IMR-90 (cell line): ENCODE data around the gene PFDN1. TPM values are rescaled to one million over a fixed set of nuclear protein-coding genes. Genes with fewer than 3 reads are reported as not detected.

Source experiments
- ATAC-seq: fragments of 200-7000 bp; cut with Tn5 transposase; 2 replicates; pipeline ENCODE4 v1.9.1; 2020; ENCODE audit warnings: low read depth, mild to moderate bottlenecking, moderate library complexity
- BruUV-seq: library from RNA; stranded (reverse); fragments of 400-500 nt; replicated peaks from 2 replicates; lab custom pipeline; 2021; lab: Mats Ljungman, UMichigan
- CTCF ChIA-PET: fragments of 300-600 bp; formaldehyde crosslinking; extraction: SDS; loops from one replicate; lab custom pipeline; 2021; ENCODE audit warnings: antibody characterized with exemption; lab: Yijun Ruan, JAX
- POLR2A ChIA-PET: fragments of 300-600 bp; sonication (Branson Sonifier 250); formaldehyde crosslinking; loops from one replicate; lab custom pipeline; 2022; ENCODE audit warnings: antibody characterized with exemption; ENCODE audit not compliant: unreplicated experiment; lab: Charles Lee
- DNase-seq: peaks from one replicate; pipeline ENCODE4 v3.0.0; 2013
- H2AFZ ChIP-seq: replicated peaks from 2 replicates; pipeline ENCODE3; 2013; ENCODE audit warnings: low read length, mild to moderate bottlenecking; ENCODE audit not compliant: poor library complexity
- H2AK5ac ChIP-seq: 2 replicates; pipeline ENCODE4 v1.6.1; 2013; ENCODE audit warnings: low read depth, low read length, inconsistent platforms
- H2AK9ac ChIP-seq: replicated peaks from 2 replicates; pipeline ENCODE3; 2013; ENCODE audit warnings: mild to moderate bottlenecking, low read depth, low read length, moderate library complexity; ENCODE audit not compliant: poor library complexity
- H2BK120ac ChIP-seq: 2 replicates; pipeline ENCODE4 v1.6.1; 2013; ENCODE audit warnings: low read depth, low read length, inconsistent platforms
- H2BK15ac ChIP-seq: 3 replicates; pipeline ENCODE4 v1.6.1; 2013; ENCODE audit warnings: low read depth, low read length, inconsistent platforms
- H2BK20ac ChIP-seq: 2 replicates; pipeline ENCODE4 v1.6.1; 2013; ENCODE audit warnings: low read depth, mild to moderate bottlenecking, inconsistent platforms, low read length, moderate library complexity
- H2BK5ac ChIP-seq: 2 replicates; pipeline ENCODE4 v1.6.1; 2013; ENCODE audit warnings: mild to moderate bottlenecking, low read depth, low read length, inconsistent platforms; ENCODE audit not compliant: poor library complexity, severe bottlenecking
- H3K14ac ChIP-seq: replicated peaks from 2 replicates; pipeline ENCODE4 v1.6.1; 2013; ENCODE audit warnings: low read depth, low read length, inconsistent platforms
- H3K18ac ChIP-seq: 2 replicates; pipeline ENCODE4 v1.6.1; 2013; ENCODE audit warnings: low read depth, low read length, control low read depth
- H3K23ac ChIP-seq: 2 replicates; pipeline ENCODE4 v1.6.1; 2013; ENCODE audit warnings: low read depth, low read length, inconsistent platforms
- H3K27ac ChIP-seq: 2 replicates; pipeline ENCODE4 v1.5.1; 2013; ENCODE audit warnings: mild to moderate bottlenecking, control low read depth, low read length; ENCODE audit not compliant: insufficient read depth
- H3K27me3 ChIP-seq: 2 replicates; pipeline ENCODE4 v1.6.1; 2013; ENCODE audit warnings: low read length; ENCODE audit not compliant: control insufficient read depth, insufficient read depth
- H3K36me3 ChIP-seq: 2 replicates; pipeline ENCODE4 v1.6.1; 2013; ENCODE audit warnings: low read length, mixed read lengths; ENCODE audit not compliant: control insufficient read depth, insufficient read depth
- H3K4ac ChIP-seq: 2 replicates; pipeline ENCODE4 v1.6.1; 2013; ENCODE audit warnings: low read depth, low read length, inconsistent platforms
- H3K4me1 ChIP-seq: 2 replicates; pipeline ENCODE4 v1.6.1; 2013; ENCODE audit warnings: low read length, mixed read lengths; ENCODE audit not compliant: control insufficient read depth, insufficient read depth
- H3K4me2 ChIP-seq: 2 replicates; pipeline ENCODE4 v1.6.1; 2013; ENCODE audit warnings: low read depth, mild to moderate bottlenecking, control low read depth, low read length, moderate library complexity
- H3K4me3 ChIP-seq: 2 replicates; pipeline ENCODE4 v1.5.1; 2013; ENCODE audit warnings: low read depth, mild to moderate bottlenecking, control low read depth, low read length, moderate library complexity; ENCODE audit not compliant: insufficient read depth
- H3K56ac ChIP-seq: 2 replicates; pipeline ENCODE4 v1.6.1; 2013; ENCODE audit warnings: low read length, inconsistent platforms; ENCODE audit not compliant: insufficient read depth; ENCODE audit errors: extremely low read depth
- H3K79me1 ChIP-seq, 2 experiments: 2 replicates each; pipeline ENCODE4 v1.6.1; 2013; ENCODE audit warnings: low read length in 2 of 2, inconsistent platforms in 1 of 2, low read depth in 1 of 2
- H3K9ac ChIP-seq: 2 replicates; pipeline ENCODE4 v1.6.1; 2013; ENCODE audit warnings: low read depth, low read length, control low read depth
- H3K9me1 ChIP-seq: 2 replicates; pipeline ENCODE4 v1.6.1; 2013; ENCODE audit warnings: low read length, inconsistent platforms; ENCODE audit not compliant: insufficient read depth
- H3K9me3 ChIP-seq: 2 replicates; pipeline ENCODE4 v1.6.1; 2013; ENCODE audit warnings: low read length; ENCODE audit not compliant: control insufficient read depth, insufficient read depth
- H4K20me1 ChIP-seq: 2 replicates; pipeline ENCODE4 v1.6.1; 2013; ENCODE audit warnings: low read length, inconsistent platforms; ENCODE audit not compliant: insufficient read depth
- H4K5ac ChIP-seq: 2 replicates; pipeline ENCODE4 v1.6.1; 2013; ENCODE audit warnings: mild to moderate bottlenecking, low read depth, low read length, control low read depth
- H4K8ac ChIP-seq, 2 experiments: 2 replicates each; pipeline ENCODE4 v1.6.1; 2013; ENCODE audit warnings: low read depth in 2 of 2, low read length in 2 of 2, control low read depth in 1 of 2, inconsistent platforms in 1 of 2
- H4K91ac ChIP-seq: 2 replicates; pipeline ENCODE4 v1.6.1; 2013; ENCODE audit warnings: low read depth, low read length, inconsistent platforms; ENCODE audit not compliant: insufficient read depth
- BHLHE40 ChIP-seq: fragments of 150-350 bp; IDR thresholded peaks from 2 replicates; pipeline ENCODE4 v1.6.1; 2016; ENCODE audit warnings: mild to moderate bottlenecking, low read depth, low read length
- CEBPB ChIP-seq: IDR thresholded peaks from 2 replicates; pipeline ENCODE4 v1.6.1; 2012; ENCODE audit warnings: low read depth, low read length, improper control_type of control experiment
- CHD1 ChIP-seq: IDR thresholded peaks from 2 replicates; pipeline ENCODE4 v1.6.1; 2012; ENCODE audit warnings: low read depth, low read length, improper control_type of control experiment
- ELK1 ChIP-seq: fragments of 150-350 bp; IDR thresholded peaks from 2 replicates; pipeline ENCODE4 v1.6.1; 2016; ENCODE audit warnings: low read depth, mild to moderate bottlenecking, low read length, moderate library complexity, borderline replicate concordance
- FOS ChIP-seq: fragments of 150-350 bp; IDR thresholded peaks from 2 replicates; pipeline ENCODE4 v1.6.1; 2016; ENCODE audit warnings: low read depth, low read length
- MAFK ChIP-seq: IDR thresholded peaks from 2 replicates; pipeline ENCODE4 v1.6.1; 2012; ENCODE audit warnings: low read depth, low read length, improper control_type of control experiment
- MAZ ChIP-seq: IDR thresholded peaks from 2 replicates; pipeline ENCODE4 v1.6.1; 2012; ENCODE audit warnings: low read depth, mild to moderate bottlenecking, low read length, improper control_type of control experiment, moderate library complexity, borderline replicate concordance
- MXI1 ChIP-seq: IDR thresholded peaks from 2 replicates; pipeline ENCODE4 v1.6.1; 2012; ENCODE audit warnings: low read depth, mild to moderate bottlenecking, low read length, moderate library complexity, borderline replicate concordance
- NFE2L2 ChIP-seq: fragments of 150-350 bp; IDR thresholded peaks from 2 replicates; pipeline ENCODE4 v1.6.1; 2016; ENCODE audit warnings: low read depth, mild to moderate bottlenecking, low read length
- POLR2A ChIP-seq: IDR thresholded peaks from 2 replicates; pipeline ENCODE4 v1.6.1; 2012; ENCODE audit warnings: mild to moderate bottlenecking, low read depth, low read length
- RAD21 ChIP-seq: IDR thresholded peaks from 2 replicates; pipeline ENCODE4 v1.6.1; 2012; ENCODE audit warnings: low read length, improper control_type of control experiment
- RCOR1 ChIP-seq: IDR thresholded peaks from 2 replicates; pipeline ENCODE4 v1.6.1; 2012; ENCODE audit warnings: mild to moderate bottlenecking, low read length, improper control_type of control experiment; ENCODE audit not compliant: insufficient replicate concordance
- RFX5 ChIP-seq: IDR thresholded peaks from 2 replicates; pipeline ENCODE4 v1.8.0; 2012; ENCODE audit warnings: low read depth, mild to moderate bottlenecking, low read length, moderate library complexity
- SMC3 ChIP-seq: fragments of 150-350 bp; IDR thresholded peaks from 2 replicates; pipeline ENCODE4 v1.6.1; 2016; ENCODE audit warnings: low read depth, mild to moderate bottlenecking, antibody characterized with exemption, low read length, moderate library complexity
- USF2 ChIP-seq: fragments of 150-350 bp; IDR thresholded peaks from 2 replicates; pipeline ENCODE4 v1.6.1; 2017; ENCODE audit warnings: mild to moderate bottlenecking, antibody characterized with exemption, low read length, low read depth
- WGBS, 2 experiments: methylation state at CpG; one replicate each; pipeline versions ENCODE4 v1.1.5 to v1.1.7; 2013; ENCODE audit warnings: missing lambda C conversion rate in 2 of 2; ENCODE audit not compliant: insufficient read length in 1 of 2; ENCODE audit errors: extremely low coverage in 2 of 2; 5-methylcytosine and 5-hydroxymethylcytosine counted together
- dilution Hi-C: fragments of 300-500 bp; cut with HindIII; formaldehyde crosslinking; loops from one replicate; pipeline ENCODE4 v1.14.3; 2018; ENCODE audit warnings: low sequenced_read_pairs; ENCODE audit not compliant: unreplicated experiment
- in situ Hi-C: fragments of 300-500 bp; cut with MboI; formaldehyde crosslinking; loops from 3 replicates; pipeline ENCODE4 v1.14.3; 2019; ENCODE audit warnings: low sequenced_read_pairs, inconsistent platforms, mixed read lengths
- intact Hi-C: fragments of 100-400 bp; cut with micrococcal nuclease; formaldehyde crosslinking; loops from 2 replicates; pipeline ENCODE4 v1.10.0; 2022
- polyA plus RNA-seq, 3 experiments: library from polyadenylated mRNA; depleted of rRNA; stranded (reverse); fragments of >200 nt; gene quantifications; 2 replicates each; pipeline ENCODE4 v1.2.3, GENCODE V29; 2012; ENCODE audit warnings: low replicate concordance in 1 of 3
- total RNA-seq: library from RNA; depleted of rRNA; stranded (reverse); fragments of >200 nt; gene quantifications from 2 replicates; pipeline ENCODE4 v1.2.3, GENCODE V29; 2012

Gene PFDN1
- total and polyA plus RNA-seq, 2 of the 4 experiments (the other 2 are of a cell fraction): 98.8 to 134 TPM

GRCh38 chr5:140312067-140312790 lies 9.3 kb upstream of the PFDN1 start:
- H2BK20ac ChIP-seq: peak overlapping the region; percentile 89
- peak overlapping the region; percentile 88 for H3K14ac ChIP-seq
- H3K56ac ChIP-seq: peak overlapping the region; percentile 72; the same call in 1 of the 2 replicates
- ChIA-PET POLR2A (interaction anchor here (0.5 kb wide), 1 partner anchor 8 kb away, joined by 5 read pairs; no protein-coding TSS in a partner anchor), CTCF (interaction anchor here (0.6 kb wide), 1 partner anchor 747 kb away, joined by 3 read pairs; no protein-coding TSS in a partner anchor)
- no peaks in the 10 kb centered on the region for H3K79me1 ChIP-seq
- DNase-seq (peak; percentile 99), ATAC-seq (peak; percentile 80)
- peak overlapping the region; percentile 95 for H3K23ac ChIP-seq
- no peak overlapping the region for H3K9ac ChIP-seq
- no TSS peak for BruUV-seq
- no peaks in the 10 kb centered on the region for H3K36me3 ChIP-seq
- H2BK5ac ChIP-seq: peak overlapping the region; percentile 79
- H4K91ac ChIP-seq: peak overlapping the region; percentile 84
- H2AK9ac ChIP-seq: peak overlapping the region; percentile 62
- no peaks in the 10 kb centered on the region for H3K9me3 ChIP-seq
- H4K5ac ChIP-seq: peak overlapping the region; percentile 40
- peak overlapping the region; percentile 97 for H2BK15ac ChIP-seq
- dilution Hi-C loops: no loop called here
- H3K27me3 ChIP-seq: no peaks in the 10 kb centered on the region
- 0% methylated on average over 1 of the region's 4 CpGs; no CpG with 5 or more reads in 1 of the 2 experiments for WGBS, 2 experiments
- peak overlapping the region; percentile 96 for H2BK120ac ChIP-seq
- H3K9me1 ChIP-seq: peaks cover 12% of the 10 kb centered on the region
- peak overlapping the region; percentile 48 to 92; a peak in 3 of 4 replicates for H4K8ac ChIP-seq
- no peak overlapping the region for H3K4me3 ChIP-seq
- intact Hi-C loops: no loop called here
- peak overlapping the region; percentile 73 for H3K27ac ChIP-seq
- H3K4me1 ChIP-seq: peaks cover 10% of the 10 kb centered on the region
- peak overlapping the region; percentile 20 for H3K18ac ChIP-seq
- in situ Hi-C loops: no loop called here
- peak overlapping the region; percentile 94 for H3K4ac ChIP-seq
- H4K20me1 ChIP-seq: no peaks in the 10 kb centered on the region
- peak overlapping the region; percentile 96 for H2AK5ac ChIP-seq
- peak overlapping the region; percentile 49 for H3K4me2 ChIP-seq
- peak overlapping the region; percentile 84 for H2AFZ ChIP-seq
- TF ChIP-seq RAD21: 0 out of 2 replicates have a peak, but pooled peaks have one; percentile 18
- TF ChIP-seq SMC3: no peak
- TF ChIP-seq USF2: no peak
- peak; percentile 73 for TF ChIP-seq FOS
- no peak for TF ChIP-seq POLR2A
- no peak for TF ChIP-seq MXI1
- TF ChIP-seq CEBPB: peak; percentile 59
- TF ChIP-seq ELK1: no peak
- TF ChIP-seq RFX5: no peak
- TF ChIP-seq CHD1: 0 out of 2 replicates have a peak, but pooled peaks have one; percentile 52
- no peak for TF ChIP-seq NFE2L2
- no peak for TF ChIP-seq RCOR1
- no peak for TF ChIP-seq BHLHE40
- TF ChIP-seq MAZ: no peak
- peak; percentile 61 for TF ChIP-seq MAFK
